Measurements from ENCODE around the gene COMMD2. TPM values are rescaled to one million over a fixed set of nuclear protein-coding genes. Genes with fewer than 3 reads are reported as not detected.

COMMD2 gene
- total RNA-seq, 2 experiments from 2014 or later = 42.0 to 46.8 TPM

DNA sequence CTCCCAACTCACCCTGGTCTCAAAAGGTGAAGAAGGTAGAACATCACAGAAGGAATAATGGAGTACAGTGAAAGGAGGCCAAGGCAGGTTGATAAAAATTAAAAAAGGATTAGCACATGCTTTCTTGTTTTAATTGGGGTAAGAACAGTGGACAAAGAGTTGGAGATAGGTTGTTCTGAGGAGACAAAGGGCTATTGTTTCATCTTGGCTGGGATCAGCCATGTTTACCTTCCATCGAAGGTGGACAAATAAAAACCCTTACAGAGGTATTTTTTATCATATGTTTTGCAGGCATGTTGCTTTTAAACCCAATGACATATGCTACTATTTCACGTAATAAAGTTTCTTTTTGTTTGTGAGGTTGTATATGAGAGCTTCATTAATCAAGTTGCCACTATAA, 12.9 kb downstream of the COMMD2 start:
- ChIA-PET POLR2A (interaction anchor here (0.7 kb wide), 1 partner anchor 147 kb away, joined by 3 read pairs; no protein-coding TSS in a partner anchor), CTCF (no interaction called here)
- H3K36me3 Mint-ChIP-seq (ENCODE audit: low read depth) = peaks cover 55% of the 10 kb centered on the region
- H3K36me3 ChIP-seq (ENCODE audit: insufficient read depth, low read length) = peaks cover 38% of the 10 kb centered on the region
- no peaks in the 10 kb centered on the region for H3K9me3 ChIP-seq (ENCODE audit: control insufficient read depth in 1 of 2, insufficient read depth in 1 of 2, low read length in 2 of 2)
- no peaks in the 10 kb centered on the region for H3K9me3 Mint-ChIP-seq
- H3K4me3 Mint-ChIP-seq = no peak overlapping the region
- DNase-seq (no peak), ATAC-seq (ENCODE audit: poor library complexity) (no peak)
- H3K27ac ChIP-seq (ENCODE audit: low read depth in 1 of 2, low read length in 2 of 2) = no peak overlapping the region
- H3K27me3 Mint-ChIP-seq = no peaks in the 10 kb centered on the region
- TF ChIP-seq, protein P1, sequence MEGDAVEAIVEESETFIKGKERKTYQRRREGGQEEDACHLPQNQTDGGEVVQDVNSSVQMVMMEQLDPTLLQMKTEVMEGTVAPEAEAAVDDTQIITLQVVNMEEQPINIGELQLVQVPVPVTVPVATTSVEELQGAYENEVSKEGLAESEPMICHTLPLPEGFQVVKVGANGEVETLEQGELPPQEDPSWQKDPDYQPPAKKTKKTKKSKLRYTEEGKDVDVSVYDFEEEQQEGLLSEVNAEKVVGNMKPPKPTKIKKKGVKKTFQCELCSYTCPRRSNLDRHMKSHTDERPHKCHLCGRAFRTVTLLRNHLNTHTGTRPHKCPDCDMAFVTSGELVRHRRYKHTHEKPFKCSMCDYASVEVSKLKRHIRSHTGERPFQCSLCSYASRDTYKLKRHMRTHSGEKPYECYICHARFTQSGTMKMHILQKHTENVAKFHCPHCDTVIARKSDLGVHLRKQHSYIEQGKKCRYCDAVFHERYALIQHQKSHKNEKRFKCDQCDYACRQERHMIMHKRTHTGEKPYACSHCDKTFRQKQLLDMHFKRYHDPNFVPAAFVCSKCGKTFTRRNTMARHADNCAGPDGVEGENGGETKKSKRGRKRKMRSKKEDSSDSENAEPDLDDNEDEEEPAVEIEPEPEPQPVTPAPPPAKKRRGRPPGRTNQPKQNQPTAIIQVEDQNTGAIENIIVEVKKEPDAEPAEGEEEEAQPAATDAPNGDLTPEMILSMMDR (IDR thresholded peaks at IDR 0.05) = no peak
- H3K27ac Mint-ChIP-seq = no peak overlapping the region
- no peak overlapping the region for H3K4me3 ChIP-seq (ENCODE audit: low read length)
- intact Hi-C loops (cut with DNase I, micrococcal nuclease) = no loop called here
- H3K4me1 Mint-ChIP-seq (ENCODE audit: low read depth) = peaks cover 2% of the 10 kb centered on the region
- no peaks in the 10 kb centered on the region for H3K27me3 ChIP-seq (ENCODE audit: control insufficient read depth in 1 of 2, insufficient read depth in 2 of 2, low read length in 2 of 2)
- H3K4me1 ChIP-seq (ENCODE audit: insufficient read depth, low read length) = no peaks in the 10 kb centered on the region

DNA sequence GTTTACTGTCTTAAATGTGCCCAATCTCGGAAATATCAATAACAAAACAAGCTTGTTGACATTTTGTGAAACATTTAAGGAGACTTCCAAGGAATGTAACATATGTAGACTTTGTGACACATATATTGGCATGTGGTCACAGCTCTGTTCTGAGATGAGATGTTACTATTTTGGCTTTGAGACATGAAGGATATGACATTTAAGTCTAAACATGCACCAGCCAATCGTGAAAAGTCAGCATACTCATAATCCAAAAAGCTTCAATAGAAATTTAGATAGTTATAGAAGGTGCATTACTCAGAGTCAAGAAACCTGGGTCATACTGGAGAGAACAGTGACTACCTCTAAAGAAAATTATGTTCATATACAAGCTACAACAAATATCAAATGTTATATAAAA, 13.4 kb downstream of the COMMD2 start:
- POLR2A ChIA-PET = interaction anchor here (0.7 kb wide), 1 partner anchor 148 kb away, joined by 3 read pairs; no protein-coding TSS in a partner anchor

GRCh38 chr3:149736953-149737205, 15.4 kb downstream of the COMMD2 start:
- peaks cover 34% of the 10 kb centered on the region for H3K36me3 Mint-ChIP-seq (ENCODE audit: low read depth)
- no peaks in the 10 kb centered on the region for H3K9me3 Mint-ChIP-seq
- ChIA-PET CTCF (no interaction called here), POLR2A (no interaction called here)
- H3K4me1 ChIP-seq (ENCODE audit: insufficient read depth, low read length) = no peaks in the 10 kb centered on the region
- no peak overlapping the region for H3K4me3 ChIP-seq (ENCODE audit: low read length)
- H3K4me1 Mint-ChIP-seq (ENCODE audit: low read depth) = no peaks in the 10 kb centered on the region
- H3K27me3 Mint-ChIP-seq = no peaks in the 10 kb centered on the region
- TF ChIP-seq, protein P1 (IDR thresholded peaks at IDR 0.05) = no peak
- no peak overlapping the region for H3K27ac ChIP-seq (ENCODE audit: low read depth in 1 of 2, low read length in 2 of 2)
- H3K27me3 ChIP-seq (ENCODE audit: control insufficient read depth in 1 of 2, insufficient read depth in 2 of 2, low read length in 2 of 2) = no peaks in the 10 kb centered on the region
- intact Hi-C loops (cut with DNase I, micrococcal nuclease) = no loop called here
- no peak overlapping the region for H3K27ac Mint-ChIP-seq
- H3K36me3 ChIP-seq (ENCODE audit: insufficient read depth, low read length) = peaks cover 26% of the 10 kb centered on the region
- H3K9me3 ChIP-seq (ENCODE audit: control insufficient read depth in 1 of 2, insufficient read depth in 1 of 2, low read length in 2 of 2) = no peaks in the 10 kb centered on the region
- no peak overlapping the region for H3K4me3 Mint-ChIP-seq
- DNase-seq (no peak), ATAC-seq (ENCODE audit: poor library complexity) (no peak)

More for the DNA sequence above, 13.4 kb downstream of the COMMD2 start:
- no peak overlapping the region for H3K27ac ChIP-seq (ENCODE audit: low read depth in 1 of 2, low read length in 2 of 2)
- peaks cover 36% of the 10 kb centered on the region for H3K36me3 ChIP-seq (ENCODE audit: insufficient read depth, low read length)
- ATAC-seq (ENCODE audit: poor library complexity) (no peak), DNase-seq (no peak)
- Mint-ChIP-seq H3K4me1 (ENCODE audit: low read depth) (no peaks in the 10 kb centered on the region), H3K4me3 (no peak overlapping the region), H3K27ac (no peak overlapping the region), H3K9me3 (no peaks in the 10 kb centered on the region), H3K36me3 (ENCODE audit: low read depth) (peaks cover 50% of the 10 kb centered on the region), H3K27me3 (no peaks in the 10 kb centered on the region)
- H3K27me3 ChIP-seq (ENCODE audit: control insufficient read depth in 1 of 2, insufficient read depth in 2 of 2, low read length in 2 of 2) = no peaks in the 10 kb centered on the region
- CTCF ChIA-PET = no interaction called here
- no peaks in the 10 kb centered on the region for H3K9me3 ChIP-seq (ENCODE audit: control insufficient read depth in 1 of 2, insufficient read depth in 1 of 2, low read length in 2 of 2)
- intact Hi-C loops (cut with DNase I, micrococcal nuclease) = no loop called here
- H3K4me1 ChIP-seq (ENCODE audit: insufficient read depth, low read length) = no peaks in the 10 kb centered on the region
- H3K4me3 ChIP-seq (ENCODE audit: low read length) = no peak overlapping the region
- TF ChIP-seq, protein P1 (IDR thresholded peaks at IDR 0.05) = no peak
